Right forelimb (tissue), 1 donor: Measurements from ENCODE around the gene WSB2.
A peak's percentile ranks its signal among the peaks of the same experiment; 100 is the strongest.
"Not testable (repeated sequence)": the region's sequence is repeated elsewhere in the genome, so short reads cannot be mapped to it uniquely, and the experiment has no call there.

Experiments used
- DNase-seq: peaks from one replicate; pipeline ENCODE4 v3.0.0-alpha.2; 2018

Gene WSB2

DNA sequence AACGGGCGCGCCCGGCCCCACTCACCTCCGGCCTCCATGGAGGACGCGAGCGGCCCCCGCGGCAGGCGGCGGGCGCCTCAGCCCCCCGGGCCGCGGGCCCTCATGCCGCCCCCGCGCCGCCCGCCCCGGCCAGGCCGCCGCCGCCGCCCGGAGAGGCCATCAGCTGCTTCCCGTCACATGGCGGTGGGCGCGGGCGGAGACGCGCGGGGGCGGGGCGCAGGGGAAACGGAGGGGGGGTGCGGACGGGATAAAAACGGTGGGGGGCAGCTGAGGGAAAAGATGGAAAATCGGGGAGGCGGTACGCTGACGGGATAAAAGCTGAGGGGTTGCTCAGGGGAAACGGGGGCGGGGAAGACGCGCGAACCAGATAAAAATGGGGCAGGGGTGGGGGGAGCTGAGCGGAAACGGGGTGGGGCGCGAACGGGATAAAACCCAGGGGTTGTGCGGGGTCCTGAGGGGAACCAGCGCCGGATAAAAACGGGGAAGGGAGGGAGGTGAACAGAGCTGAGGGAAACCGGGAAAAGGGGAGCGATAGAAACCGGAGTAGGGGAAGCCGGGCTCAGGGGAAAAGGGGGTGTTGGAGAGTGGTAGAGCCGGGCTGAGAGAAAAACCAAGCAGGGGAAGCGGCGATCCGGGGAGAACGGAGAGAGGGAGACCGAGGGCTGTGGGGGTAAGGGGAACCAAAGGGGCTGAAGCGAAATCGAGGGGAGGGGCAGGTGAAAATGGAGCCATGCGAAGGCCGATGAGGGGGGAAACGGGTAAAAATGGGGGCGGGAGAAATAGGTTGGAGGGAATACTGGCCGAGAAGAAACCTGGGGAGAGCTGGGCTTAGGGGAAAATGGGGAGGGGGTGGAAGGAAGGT is at the start of gene WSB2:
Gene WSB2 (minus strand): TSS at position 169 of the 862 bp plus-strand sequence. CDS start 131 bp downstream, at position 38.
- peak; percentile 90 for DNase-seq

DNA sequence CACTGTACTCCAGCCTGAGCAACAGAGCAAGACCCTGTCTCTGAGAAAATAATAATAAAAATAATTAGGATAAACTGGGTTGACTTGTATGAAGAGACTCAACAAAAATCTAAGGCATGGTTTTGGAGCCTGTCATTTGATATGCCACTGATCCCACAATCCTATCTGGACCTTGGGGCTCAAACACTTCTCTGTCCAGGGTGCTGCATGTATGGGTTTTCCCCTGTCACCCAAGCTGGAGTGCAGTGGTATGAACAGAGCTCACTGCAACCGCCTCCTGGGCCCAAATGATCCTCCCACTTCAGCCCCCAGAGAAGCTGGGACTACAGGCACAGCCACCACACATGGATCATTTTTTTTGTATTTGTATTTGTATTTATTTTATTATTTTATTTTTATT is 48.1 kb upstream of the WSB2 start:
- no peak for DNase-seq

DNA sequence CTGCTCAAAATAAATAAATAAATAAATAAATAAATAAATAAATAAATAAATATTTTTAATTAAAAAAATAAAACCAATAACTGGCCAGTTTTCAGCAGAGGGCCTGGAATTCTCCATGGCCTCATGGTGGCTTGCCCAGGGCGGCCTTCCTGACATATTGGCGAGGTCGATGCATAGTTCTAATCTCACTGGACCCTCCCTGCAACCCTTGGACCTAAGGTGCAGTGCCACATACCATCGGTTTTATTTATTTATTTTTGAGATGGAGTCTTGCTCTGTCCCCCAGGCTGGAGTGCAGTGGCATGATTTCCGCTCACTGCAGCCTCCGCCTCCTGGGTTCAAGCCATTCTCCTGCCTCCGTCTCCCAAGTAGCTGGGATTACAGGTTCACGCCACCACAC is 46.7 kb upstream of the WSB2 start:
- no peak for DNase-seq

DNA sequence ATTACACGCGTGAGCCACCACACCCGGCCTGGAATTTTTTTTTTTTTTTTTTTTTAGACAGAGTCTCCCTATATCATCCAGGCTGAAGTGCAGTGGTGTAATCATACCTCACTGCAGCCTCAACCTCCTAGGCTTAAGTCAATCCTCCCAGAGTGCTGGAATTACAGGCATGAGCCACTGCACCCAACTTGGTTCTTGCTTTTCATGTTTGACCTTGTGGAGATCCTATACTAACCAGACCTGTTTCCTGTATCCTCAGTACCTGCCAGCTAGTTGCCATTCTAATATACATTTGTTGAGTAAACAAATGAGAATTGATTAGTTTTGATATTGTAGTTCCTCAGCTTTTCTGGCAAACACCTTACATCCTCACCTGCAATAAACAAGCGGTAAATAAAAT is 46.0 kb upstream of the WSB2 start:
- DNase-seq: no peak

DNA sequence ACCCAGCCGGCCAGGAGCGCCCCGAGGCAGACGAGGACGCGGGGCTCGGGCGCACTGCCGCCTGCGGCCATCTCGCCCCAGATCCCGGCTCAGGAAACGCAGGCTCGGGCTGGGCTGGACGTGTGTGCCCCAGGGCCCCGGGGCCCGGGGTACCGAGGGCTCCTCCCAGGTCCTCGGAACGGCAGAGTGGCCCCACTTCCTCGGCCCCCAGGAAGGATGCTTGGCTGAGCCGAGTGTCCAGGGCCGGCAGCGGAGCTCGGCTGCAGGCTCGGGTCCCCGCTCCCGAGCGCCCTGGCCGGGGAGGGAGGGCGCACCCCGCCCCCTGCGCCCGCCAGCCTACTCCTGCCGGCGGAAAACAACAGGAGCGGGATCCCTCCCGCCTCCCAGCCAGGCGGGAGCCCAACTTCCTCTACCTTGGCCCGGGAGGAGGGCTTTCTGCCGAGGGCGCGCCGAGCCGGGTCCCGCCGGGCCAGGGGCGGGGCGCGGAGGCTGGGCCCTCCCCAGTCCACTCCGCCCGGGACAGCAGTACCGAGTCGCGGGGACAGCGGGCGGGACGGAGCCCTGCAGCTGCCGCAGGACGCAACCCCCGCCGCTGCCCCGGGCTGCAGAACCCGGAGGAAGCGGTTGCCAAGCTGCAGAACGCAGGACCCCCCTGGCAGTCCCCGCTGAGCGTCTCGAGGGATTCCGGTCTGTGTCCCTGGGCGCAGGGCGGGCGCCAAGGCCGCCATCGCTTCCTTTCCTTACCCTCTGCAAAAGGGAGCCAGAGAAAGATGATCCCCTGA is 42.8 kb upstream of the WSB2 start, which contains the start of gene VSIG10:
Gene VSIG10 (minus strand): TSS at position 411 of the 782 bp plus-strand sequence. CDS start 340 bp downstream, at position 71.
- DNase-seq: peak; percentile 72

DNA sequence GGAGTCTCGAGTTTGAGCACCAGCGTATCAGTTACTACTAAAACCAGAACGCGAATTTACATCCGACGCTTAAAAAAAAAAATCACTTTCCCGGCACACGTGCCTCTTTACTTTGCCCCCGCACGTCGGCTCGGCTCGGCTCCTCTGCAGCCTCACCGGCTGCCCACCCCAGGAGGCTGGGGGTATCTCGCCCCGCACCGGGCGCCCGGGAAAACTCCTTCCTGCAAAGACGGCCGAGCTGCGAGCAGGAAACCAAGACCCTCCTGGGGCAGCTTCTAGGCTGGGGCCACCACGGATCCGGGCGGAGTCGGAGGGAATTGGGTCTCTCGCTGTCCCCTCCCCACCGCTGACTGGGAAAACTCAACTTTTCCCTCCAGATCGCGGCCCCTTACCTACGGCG is 42.2 kb upstream of the WSB2 start:
- DNase-seq: no peak

DNA sequence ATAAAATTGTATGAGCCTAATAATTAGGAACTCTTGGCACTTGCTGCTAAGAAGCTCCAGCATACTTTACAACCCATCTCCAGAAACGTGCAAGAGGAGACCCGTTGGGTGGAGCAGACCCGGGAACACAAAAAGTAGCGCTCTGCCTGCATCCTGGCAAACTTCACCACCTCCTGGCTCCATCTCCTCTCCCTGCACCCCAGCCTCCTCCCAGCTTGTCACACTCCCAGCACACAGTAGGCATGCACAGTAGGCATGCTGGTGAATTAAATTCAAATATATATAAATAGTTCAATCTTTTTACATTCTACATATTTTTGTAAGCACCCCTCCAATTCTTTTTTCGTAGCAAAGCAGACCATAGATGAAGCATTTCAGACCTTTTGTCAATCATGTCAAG is 41.6 kb upstream of the WSB2 start:
- no peak for DNase-seq

DNA sequence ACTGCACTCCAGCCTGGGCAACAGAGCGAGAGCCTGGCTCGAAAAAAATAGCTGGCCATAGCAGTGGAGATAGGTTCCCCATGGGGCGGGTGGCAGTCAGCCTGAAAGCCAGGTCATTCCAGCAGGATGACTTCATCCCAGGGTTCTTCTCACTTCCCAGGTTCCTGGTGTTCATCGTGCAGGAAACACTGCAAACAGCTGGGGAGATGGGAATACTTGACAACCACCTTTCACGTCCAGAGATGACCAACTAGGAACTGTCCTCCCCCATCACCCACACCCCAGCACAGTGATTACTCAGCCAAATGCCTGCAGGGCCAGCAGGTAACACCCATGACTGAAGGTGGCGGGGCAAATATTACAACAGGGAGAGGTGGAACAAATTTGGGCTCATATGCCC is 41.1 kb upstream of the WSB2 start:
- DNase-seq: no peak

DNA sequence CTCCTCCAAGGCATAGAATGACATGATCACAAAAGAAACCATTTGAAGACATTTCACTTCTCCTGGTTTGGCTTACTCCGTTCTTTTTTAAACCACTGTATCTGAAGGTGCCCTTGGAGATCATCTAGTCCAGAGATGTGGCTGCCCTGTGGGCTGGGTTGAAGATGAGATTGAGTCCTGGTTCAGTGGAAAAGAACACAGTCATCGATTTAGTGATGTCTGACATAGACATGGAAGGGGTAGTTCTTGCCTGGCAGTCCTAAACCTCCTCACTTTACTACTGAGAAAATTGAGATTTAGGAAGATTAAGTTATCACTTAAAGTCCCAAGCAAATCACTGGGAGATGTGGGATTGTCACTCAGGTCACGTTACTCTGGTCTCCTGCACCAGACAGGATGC is 40.1 kb upstream of the WSB2 start:
- no peak for DNase-seq

DNA sequence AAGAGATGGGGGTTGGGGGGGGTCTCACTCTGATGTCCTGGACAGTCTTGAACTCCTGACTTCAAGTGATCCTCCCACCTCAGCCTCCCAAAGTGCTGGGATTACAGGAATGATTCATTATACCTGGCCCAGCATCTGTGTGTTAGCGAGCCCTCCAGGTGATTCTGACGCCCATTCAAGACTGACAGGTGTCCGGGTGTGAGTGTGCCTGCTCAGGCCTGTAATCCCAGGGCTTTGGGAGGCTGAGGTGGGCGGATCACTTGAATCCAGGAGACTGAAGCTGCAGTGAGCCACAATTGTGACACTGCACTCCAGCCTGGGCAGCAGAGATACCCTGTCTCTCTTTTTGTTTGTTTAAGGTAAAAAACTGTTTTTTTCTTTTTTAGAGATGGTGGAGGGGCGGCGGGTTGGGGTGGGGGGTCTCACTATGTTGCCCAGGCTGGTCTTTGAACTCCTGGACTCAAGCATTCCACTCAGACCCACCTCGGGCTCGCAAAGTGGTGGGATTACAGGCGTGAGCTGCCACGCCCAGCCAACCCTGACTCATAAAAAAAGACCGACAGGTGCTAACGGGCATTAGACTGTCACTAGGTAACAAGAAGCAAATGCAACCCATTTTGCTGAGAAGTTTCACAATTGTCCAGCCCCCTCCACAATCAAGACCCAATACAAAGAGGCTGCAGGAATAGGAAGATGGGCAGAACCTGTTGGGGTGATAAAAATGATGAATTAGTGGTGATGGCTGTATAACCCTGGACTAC is 38.1 kb upstream of the WSB2 start:
- DNase-seq: no peak

DNA sequence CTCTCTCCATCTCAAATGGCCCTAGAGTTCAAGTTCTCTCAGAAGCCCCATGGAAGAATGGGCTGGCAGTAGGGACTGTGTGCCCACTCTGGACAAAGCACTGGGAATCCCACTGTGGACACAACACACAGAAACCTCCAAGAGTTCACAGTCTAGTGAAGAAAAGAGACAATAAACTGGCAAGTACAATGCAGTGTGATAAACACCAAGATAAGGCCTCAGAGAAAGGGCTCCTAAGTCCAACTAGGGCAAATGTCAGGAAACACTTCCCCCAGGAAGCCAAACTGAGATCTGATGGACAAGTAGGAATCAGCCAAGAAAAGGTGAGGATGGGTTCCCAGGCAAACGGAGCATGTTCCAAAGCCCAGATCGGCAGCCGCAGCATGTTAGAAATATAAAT is 37.4 kb upstream of the WSB2 start:
- DNase-seq: no peak

DNA sequence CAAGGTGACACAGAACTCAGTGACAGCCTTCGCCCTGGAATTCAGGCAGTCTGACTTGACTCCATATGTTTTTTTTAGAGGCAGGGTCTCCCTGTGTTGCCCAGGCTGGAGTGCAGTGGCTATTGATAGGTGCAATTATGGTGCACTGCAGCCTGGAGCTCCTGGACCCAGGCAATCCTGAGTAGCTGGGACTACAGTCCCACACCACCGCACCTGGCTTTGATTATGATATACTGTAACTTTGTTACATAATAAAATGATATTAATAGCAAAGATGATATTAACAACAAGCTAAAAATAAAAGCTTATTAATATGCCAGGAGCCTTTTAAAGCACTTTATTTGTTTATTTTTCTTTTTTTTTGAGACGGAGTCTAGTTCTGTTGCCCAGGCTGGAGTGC is 33.1 kb upstream of the WSB2 start:
- no peak for DNase-seq

DNA sequence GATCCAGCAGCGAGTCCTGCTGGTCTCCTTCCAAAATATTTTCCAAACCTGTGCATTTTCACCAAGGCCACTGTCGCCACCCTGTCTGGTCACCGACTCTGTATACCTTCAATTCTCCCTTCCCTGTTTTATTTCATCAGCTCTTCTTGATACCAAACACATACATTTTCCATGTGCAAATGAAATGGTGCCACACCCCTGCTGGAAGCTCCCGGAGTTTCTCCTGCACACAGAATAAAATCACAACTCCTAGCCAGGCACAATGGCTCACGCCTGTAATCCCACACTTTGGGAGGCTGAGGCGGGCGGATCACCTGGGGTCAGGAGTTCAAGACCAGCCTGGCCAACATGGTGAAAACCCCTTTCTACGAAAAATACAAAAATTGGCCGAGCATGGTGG is 28.8 kb upstream of the WSB2 start:
- DNase-seq: no peak

DNA sequence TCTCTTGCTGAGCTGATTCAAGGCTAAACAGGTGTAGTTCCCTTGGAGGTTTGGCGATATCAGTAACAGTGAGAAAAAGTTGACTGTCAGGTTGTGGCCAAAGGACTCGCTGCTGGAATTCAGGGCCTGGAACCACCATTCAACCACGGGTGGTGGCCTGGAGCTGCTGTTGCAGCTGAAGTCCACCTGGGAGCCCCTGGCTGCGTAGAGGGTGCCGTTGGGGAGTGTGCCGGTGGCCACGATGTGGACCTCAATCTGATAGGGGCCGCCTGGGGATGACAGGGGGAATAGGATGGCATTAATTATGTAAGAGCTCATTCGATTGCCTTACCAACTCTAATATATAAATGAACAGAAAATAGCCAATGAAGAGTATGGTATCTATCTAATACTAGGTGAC is 21.2 kb upstream of the WSB2 start:
- no peak for DNase-seq

DNA sequence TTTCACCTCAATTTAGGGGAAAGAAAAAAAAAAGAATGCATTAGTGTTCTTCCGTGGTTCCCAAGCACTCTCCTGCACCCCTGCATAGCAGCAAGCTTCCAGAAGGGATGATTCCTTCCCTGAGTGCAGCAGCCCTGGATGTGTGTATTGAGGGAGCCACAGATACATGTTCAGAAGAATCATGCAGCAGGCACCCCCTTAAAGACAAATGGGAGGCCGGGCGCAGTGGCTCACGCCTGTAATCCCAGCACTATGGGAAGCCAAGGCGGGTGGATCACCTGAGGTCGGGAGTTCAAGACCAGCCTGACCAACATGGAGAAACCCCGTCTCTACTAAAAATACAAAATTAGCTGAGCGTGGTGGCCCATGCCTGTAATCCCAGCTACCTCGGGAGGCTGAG is 20.5 kb upstream of the WSB2 start:
- not testable (repeated sequence) for DNase-seq

DNA sequence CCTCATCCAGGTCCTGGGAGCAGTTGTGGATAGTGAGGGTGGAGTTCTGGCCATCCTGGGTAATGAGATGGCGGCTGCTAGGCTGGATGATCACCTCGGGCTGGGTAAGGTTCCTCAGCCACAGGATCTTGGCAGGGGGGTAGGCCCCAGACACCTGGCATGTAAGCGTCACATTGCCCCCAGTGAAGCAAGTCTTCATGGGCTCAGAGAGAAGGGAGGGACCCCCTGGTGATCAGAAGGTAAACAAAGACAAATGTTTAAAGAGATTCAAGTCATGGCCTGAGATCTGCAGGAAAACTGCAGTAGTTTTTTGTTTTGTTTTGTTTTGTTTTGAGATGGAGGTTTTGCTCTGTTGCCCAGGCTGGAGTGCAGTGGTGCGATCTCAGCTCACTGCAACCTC is 12.8 kb upstream of the WSB2 start:
- DNase-seq: no peak

DNA sequence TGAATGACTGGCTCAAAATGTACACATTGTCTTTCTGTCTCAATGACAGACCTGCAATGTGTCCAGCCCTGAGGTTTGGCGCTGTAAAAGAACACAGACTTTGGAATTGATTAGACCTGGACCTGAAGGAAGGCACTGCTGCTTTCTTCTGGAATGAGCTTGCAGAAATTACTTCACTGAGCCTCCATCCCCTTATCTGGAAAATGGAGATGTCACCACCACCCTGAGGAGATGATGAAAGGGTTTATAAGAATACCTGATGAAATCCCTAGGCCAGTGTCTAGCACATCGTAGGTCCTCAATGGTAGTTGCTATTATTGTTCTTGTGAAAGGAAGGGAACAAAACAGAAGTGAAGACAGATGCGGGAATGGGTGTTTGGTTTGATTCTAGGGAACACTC is 9.7 kb upstream of the WSB2 start:
- DNase-seq: no peak

DNA sequence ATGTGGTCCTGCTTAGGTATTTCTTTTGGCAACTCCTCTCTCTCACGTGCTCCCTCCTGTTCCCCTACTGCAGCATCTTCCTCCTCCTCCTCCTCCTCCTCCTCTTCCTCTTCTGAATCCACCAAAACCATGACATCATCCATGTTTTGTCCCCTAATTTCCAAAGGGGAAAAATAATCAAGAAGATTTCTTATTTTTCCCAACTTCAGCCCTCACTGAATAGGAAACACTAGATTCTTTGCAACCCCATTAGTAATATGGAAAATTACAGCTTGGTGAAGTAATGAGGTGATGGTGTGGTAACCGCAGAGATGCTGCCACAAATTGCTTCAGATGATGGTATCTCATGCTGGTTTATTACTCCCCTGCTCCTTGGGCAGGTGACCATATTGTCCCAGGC is 7.5 kb upstream of the WSB2 start:
- DNase-seq: no peak

DNA sequence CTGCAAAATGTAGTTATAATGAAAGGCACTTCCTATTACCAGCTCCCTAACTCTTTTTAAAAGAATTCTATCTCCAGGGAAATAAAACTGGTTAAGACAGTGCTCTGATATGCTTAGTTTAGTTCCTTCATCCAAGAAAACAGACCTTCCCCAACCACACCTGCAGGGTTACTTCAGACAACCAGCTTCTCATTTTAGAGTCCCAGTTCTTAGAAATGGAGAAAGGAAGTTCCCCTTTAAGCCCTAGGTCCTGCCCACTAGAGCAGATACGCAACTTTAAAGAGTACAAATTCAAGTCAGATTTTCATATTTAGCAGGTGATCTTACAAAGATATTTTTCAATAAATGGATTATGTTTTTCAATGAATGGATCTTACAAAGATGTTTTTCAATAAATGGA is 4.4 kb upstream of the WSB2 start:
- DNase-seq: no peak

DNA sequence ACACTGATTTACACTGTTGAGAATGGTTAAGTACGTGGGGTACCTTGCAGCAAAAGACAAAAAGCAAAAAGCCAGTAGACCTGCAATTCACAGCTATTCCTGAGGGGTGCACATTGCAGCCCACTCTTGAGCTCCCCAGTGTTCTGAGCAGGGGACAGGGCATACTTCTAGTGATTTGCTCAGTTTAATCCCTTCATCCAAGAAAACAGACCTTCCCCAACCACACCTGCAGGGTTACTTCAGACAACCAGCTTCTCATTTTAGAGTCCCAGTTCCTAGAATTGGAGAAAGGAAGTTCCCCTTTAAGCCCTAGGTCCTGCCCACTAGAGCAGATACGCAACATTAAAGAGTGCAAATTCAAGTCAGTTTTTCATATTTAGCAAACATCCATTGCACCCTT is 3.6 kb upstream of the WSB2 start:
- no peak for DNase-seq

DNA sequence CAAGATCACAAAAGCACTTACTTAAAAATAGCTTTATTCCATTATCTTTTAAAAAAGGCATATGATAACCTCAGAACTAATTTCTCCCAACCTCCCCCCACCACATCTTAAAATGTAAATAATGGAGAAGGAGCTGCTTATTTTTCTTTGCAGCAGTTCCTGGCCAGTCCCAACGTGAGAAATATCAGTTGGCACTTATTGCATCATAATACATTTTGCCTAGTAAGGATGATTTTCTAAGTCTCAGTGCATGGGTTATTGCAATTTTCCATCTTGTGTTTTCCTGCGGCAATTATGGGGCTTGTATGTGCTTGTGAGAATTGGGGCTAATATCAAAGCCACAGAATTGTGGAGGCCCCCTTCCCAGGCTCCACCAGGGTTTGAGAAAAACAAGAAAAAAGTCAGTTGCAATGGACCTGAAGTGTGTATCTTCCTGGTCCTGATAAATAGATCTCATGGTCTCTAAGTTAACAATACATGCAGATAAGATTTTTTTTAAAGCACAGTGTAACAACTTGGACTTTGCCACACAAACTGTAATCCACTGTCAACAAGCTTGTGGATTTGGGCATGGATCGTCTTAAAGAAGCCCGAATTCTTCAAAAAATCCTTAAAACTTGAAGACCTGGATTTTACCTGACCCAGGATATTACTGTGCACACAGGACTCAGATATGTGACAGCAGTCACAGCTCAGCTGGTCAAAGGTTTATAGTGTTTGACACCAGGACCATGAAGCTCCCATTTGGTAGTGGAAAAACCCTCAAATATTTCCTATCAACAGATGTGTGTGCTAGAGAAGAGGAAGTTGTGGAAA is 2.8 kb upstream of the WSB2 start:
- no peak for DNase-seq
